ENCODE measurements around the gene TIMP4. TPM values are rescaled to one million over a fixed set of nuclear protein-coding genes. Genes with fewer than 3 reads are reported as not detected.

TIMP4 gene
- total RNA-seq, 1 experiment from 2014 or later, result 15.5 TPM

GRCh38 chr3:12142476-12142875, 16.2 kb downstream of the TIMP4 start:
- no peak for DNase-seq
- no peaks in the 10 kb centered on the region for H3K27me3 ChIP-seq (ENCODE audit: insufficient read depth, low read depth)
- intact Hi-C loops (cut with micrococcal nuclease; ENCODE audit: unreplicated experiment), result no loop called here
- peaks cover 9% of the 10 kb centered on the region; the same call in 1 of the 2 replicates for H3K4me1 ChIP-seq (replicated peaks; ENCODE audit: insufficient read depth)
- no peaks in the 10 kb centered on the region for H3F3A ChIP-seq (ENCODE audit: insufficient read depth, low read depth)
- no peak overlapping the region for H3K4me3 ChIP-seq
- H3K79me2 ChIP-seq (ENCODE audit: low read depth), result no peaks in the 10 kb centered on the region
- POLR2A ChIA-PET (ENCODE audit: unreplicated experiment), result no interaction called here
- H3K9me2 ChIP-seq (ENCODE audit: insufficient read depth), result no peaks in the 10 kb centered on the region
- BruUV-seq (replicated peaks), result no TSS peak
- H3K9me3 ChIP-seq (ENCODE audit: insufficient read depth, low read depth), result no peaks in the 10 kb centered on the region
- H4K20me1 ChIP-seq (ENCODE audit: insufficient read depth), result no peaks in the 10 kb centered on the region
- H3K36me3 ChIP-seq (ENCODE audit: low read depth), result no peaks in the 10 kb centered on the region
- H3K27ac ChIP-seq, result no peak overlapping the region
- no peak overlapping the region for H3K4me2 ChIP-seq
- CTCF ChIA-PET, result no interaction called here
- H2AFZ ChIP-seq, result no peak overlapping the region
- TF ChIP-seq CTCF (conservative IDR thresholded peaks at IDR 0.05), result no peak

- no peaks in the 10 kb centered on the region for H3K27me3 ChIP-seq (ENCODE audit: insufficient read depth, low read depth)
- ChIA-PET POLR2A (ENCODE audit: unreplicated experiment) (no interaction called here), CTCF (interaction anchor here (1.4 kb wide), 1 partner anchor 34 kb away, joined by 6 read pairs; no protein-coding TSS in a partner anchor)
- no peak overlapping the region for H3K27ac ChIP-seq
- H4K20me1 ChIP-seq (ENCODE audit: insufficient read depth), result no peaks in the 10 kb centered on the region
- no peak overlapping the region for H3K4me2 ChIP-seq
- no peaks in the 10 kb centered on the region for H3K36me3 ChIP-seq (ENCODE audit: low read depth)
- BruUV-seq (replicated peaks), result no TSS peak
- no peaks in the 10 kb centered on the region for H3K79me2 ChIP-seq (ENCODE audit: low read depth)
- no peak for TF ChIP-seq EZH2 (IDR thresholded peaks at IDR 0.05; ENCODE audit: low read depth)
- no peak for TF ChIP-seq CTCF (conservative IDR thresholded peaks at IDR 0.05)
- H2AFZ ChIP-seq, result no peak overlapping the region
- no peaks in the 10 kb centered on the region for H3K9me3 ChIP-seq (ENCODE audit: insufficient read depth, low read depth)
- intact Hi-C loops (cut with micrococcal nuclease; ENCODE audit: unreplicated experiment), result no loop called here
- no peak overlapping the region for H3K4me3 ChIP-seq
- peaks cover 9% of the 10 kb centered on the region; the same call in 1 of the 2 replicates for H3K4me1 ChIP-seq (replicated peaks; ENCODE audit: insufficient read depth)
- DNase-seq, result no peak
- H3K9me2 ChIP-seq (ENCODE audit: insufficient read depth), result no peaks in the 10 kb centered on the region
- no peaks in the 10 kb centered on the region for H3F3A ChIP-seq (ENCODE audit: insufficient read depth, low read depth)
These were observed 17.4 kb downstream of the TIMP4 start for GRCh38 chr3:12141350-12141749.

- Histone ChIP-seq H3K4me1 (replicated peaks; ENCODE audit: insufficient read depth) (peaks cover 14% of the 10 kb centered on the region), H3K4me3 (no peak overlapping the region), H3K36me3 (ENCODE audit: low read depth) (no peaks in the 10 kb centered on the region), H4K20me1 (ENCODE audit: insufficient read depth) (no peaks in the 10 kb centered on the region), H2AFZ (no peak overlapping the region), H3K79me2 (ENCODE audit: low read depth) (no peaks in the 10 kb centered on the region), H3K9me3 (ENCODE audit: insufficient read depth, low read depth) (no peaks in the 10 kb centered on the region), H3K9me2 (ENCODE audit: insufficient read depth) (no peaks in the 10 kb centered on the region), H3K4me2 (no peak overlapping the region), H3K27ac (no peak overlapping the region), H3K27me3 (ENCODE audit: insufficient read depth, low read depth) (no peaks in the 10 kb centered on the region), H3F3A (ENCODE audit: insufficient read depth, low read depth) (no peaks in the 10 kb centered on the region)
- TF ChIP-seq EZH2 (IDR thresholded peaks at IDR 0.05; ENCODE audit: low read depth) (no peak), CTCF (conservative IDR thresholded peaks at IDR 0.05) (peak; percentile 70)
- ChIA-PET CTCF (interaction anchor here (0.6 to 1.2 kb wide), 4 partner anchors 56 to 341 kb away, joined by 3 to 9 read pairs (median 6); no protein-coding TSS in a partner anchor), POLR2A (ENCODE audit: unreplicated experiment) (no interaction called here)
- no TSS peak for BruUV-seq (replicated peaks)
- peak; percentile 42 to 49 for DNase-seq
- intact Hi-C loops (cut with micrococcal nuclease; ENCODE audit: unreplicated experiment), result loop anchor here (1.0 to 10.0 kb wide), 7 partner anchors 53 to 762 kb away; partner anchors contain the start of gene RPL32
These were observed 19.6 kb downstream of the TIMP4 start for GRCh38 chr3:12139111-12139511.
